Fibroblast of the aortic adventitia (primary cell): Measurements from ENCODE around the gene NTRK2. TPM values are rescaled to one million over a fixed set of nuclear protein-coding genes. Genes with fewer than 3 reads are reported as not detected.

ENCODE experiments used
- DNase-seq: peaks from one replicate; pipeline ENCODE4 v3.0.0-alpha.2; 2010; ENCODE audit warnings: low read depth
- H3K4me3 ChIP-seq: 2 replicates; pipeline ENCODE4 v1.5.1; 2011; ENCODE audit warnings: low read depth, mild to moderate bottlenecking, control low read depth, low read length, moderate library complexity
- CTCF ChIP-seq: IDR thresholded peaks from 2 replicates; pipeline ENCODE4 v1.5.1; 2011; ENCODE audit warnings: mild to moderate bottlenecking, low read length, control low read depth, inconsistent platforms; ENCODE audit not compliant: insufficient read depth
- total RNA-seq: library from RNA; depleted of rRNA; stranded (reverse); fragments of >200 nt; gene quantifications from 2 replicates; pipeline ENCODE4 v1.2.3, GENCODE V29; 2012; ENCODE audit warnings: low replicate concordance

NTRK2 gene
- total RNA-seq, 1 donor: 3.3 TPM

GRCh38 chr9:84949258-84949657, 279.7 kb downstream of the NTRK2 start:
- no peak for DNase-seq
- TF ChIP-seq CTCF: no peak
- no peak overlapping the region for H3K4me3 ChIP-seq

- no peak for TF ChIP-seq CTCF
- H3K4me3 ChIP-seq: no peak overlapping the region
- no peak for DNase-seq
Observed at GRCh38 chr9:84949971-84950370, 280.4 kb downstream of the NTRK2 start.

- DNase-seq: no peak
- no peak overlapping the region for H3K4me3 ChIP-seq
- no peak for TF ChIP-seq CTCF
Observed at GRCh38 chr9:84950879-84951811, 281.6 kb downstream of the NTRK2 start.

- DNase-seq: no peak
- no peak for TF ChIP-seq CTCF
- H3K4me3 ChIP-seq: no peak overlapping the region
Observed at GRCh38 chr9:84953252-84953773, 283.8 kb downstream of the NTRK2 start.

- TF ChIP-seq CTCF: peak; percentile 61
- peak; percentile 11 for DNase-seq
- H3K4me3 ChIP-seq: no peak overlapping the region
Observed at GRCh38 chr9:84953797-84954705, 284.5 kb downstream of the NTRK2 start.

- TF ChIP-seq CTCF: no peak
- DNase-seq: no peak
- no peak overlapping the region for H3K4me3 ChIP-seq
Observed at GRCh38 chr9:84955155-84955554, 285.6 kb downstream of the NTRK2 start.
